Stimulated activated CD4-positive, alpha-beta T cell treated with anti-CD3 and anti-CD28 coated beads, TNF-alpha, amount 100 ng/mL, for 48 hours (primary cell): Measurements from ENCODE around the gene CXorf58.
"Not testable (repeated sequence)": the region's sequence is repeated elsewhere in the genome, so short reads cannot be mapped to it uniquely, and the experiment has no call there.

Source experiments
- DNase-seq, 3 donors: peaks; one replicate each; pipeline ENCODE4 v3.0.0-alpha.2; 2020; ENCODE audit warnings: low read depth in 3 of 3

CXorf58 gene

GRCh38 chrX:23907498-23908218 lies at the start of gene CXorf58, which contains the start of gene APOO:
Gene CXorf58 (plus strand): TSS chrX:23908006. CDS start chrX:23910303, 2,297 bp downstream.
Gene APOO (minus strand): TSS chrX:23907938. CDS start chrX:23907702, 236 bp downstream.
- DNase-seq, result peak; percentile 75 to 84 (median 80)

- not testable (repeated sequence) for DNase-seq
Measured at GRCh38 chrX:23859238-23859637, 48.6 kb upstream of the CXorf58 start.

- no peak for DNase-seq
Measured at GRCh38 chrX:23861215-23861896, 46.5 kb upstream of the CXorf58 start.

GRCh38 chrX:23861952-23862351 lies 45.9 kb upstream of the CXorf58 start:
- DNase-seq, result not testable (repeated sequence)

GRCh38 chrX:23864742-23865326 lies 43.0 kb upstream of the CXorf58 start:
- no peak for DNase-seq

GRCh38 chrX:23870041-23870440 lies 37.8 kb upstream of the CXorf58 start:
- DNase-seq, result no peak

- no peak for DNase-seq
Measured at GRCh38 chrX:23871905-23872546, 35.8 kb upstream of the CXorf58 start.

- no peak for DNase-seq
Measured at GRCh38 chrX:23879380-23880090, 28.3 kb upstream of the CXorf58 start.

GRCh38 chrX:23883737-23884354 lies 24.0 kb upstream of the CXorf58 start:
- DNase-seq, result no peak

- no peak for DNase-seq
Measured at GRCh38 chrX:23884427-23885024, 23.3 kb upstream of the CXorf58 start.

- no peak for DNase-seq
Measured at GRCh38 chrX:23885803-23886202, 22.0 kb upstream of the CXorf58 start.

GRCh38 chrX:23887451-23887850 lies 20.4 kb upstream of the CXorf58 start:
- DNase-seq, result no peak

GRCh38 chrX:23887918-23888317 lies 19.9 kb upstream of the CXorf58 start:
- no peak for DNase-seq

- DNase-seq, result no peak
Measured at GRCh38 chrX:23888887-23889501, 18.8 kb upstream of the CXorf58 start.

- no peak for DNase-seq
Measured at GRCh38 chrX:23890933-23891332, 16.9 kb upstream of the CXorf58 start.

- not testable (repeated sequence) for DNase-seq
Measured at GRCh38 chrX:23894993-23895392, 12.8 kb upstream of the CXorf58 start.

GRCh38 chrX:23896539-23896938 lies 11.3 kb upstream of the CXorf58 start:
- DNase-seq, result not testable (repeated sequence)

- DNase-seq, result no peak
Measured at GRCh38 chrX:23896981-23897380, 10.8 kb upstream of the CXorf58 start.

GRCh38 chrX:23898412-23898959 lies 9.3 kb upstream of the CXorf58 start:
- DNase-seq, result no peak

- DNase-seq, result no peak
Measured at GRCh38 chrX:23900220-23900797, 7.5 kb upstream of the CXorf58 start.
